Measurements from ENCODE around the gene WFDC2.
A peak's percentile ranks its signal among the peaks of the same experiment; 100 is the strongest.

Gene WFDC2

GRCh38 chr20:45469336-45470261 is at the start of gene WFDC2:
Gene WFDC2, plus strand, starts transcription at chr20:45469753. Its CDS starts 29 bp downstream, at chr20:45469782.
- DNase-seq: no peak

DNA sequence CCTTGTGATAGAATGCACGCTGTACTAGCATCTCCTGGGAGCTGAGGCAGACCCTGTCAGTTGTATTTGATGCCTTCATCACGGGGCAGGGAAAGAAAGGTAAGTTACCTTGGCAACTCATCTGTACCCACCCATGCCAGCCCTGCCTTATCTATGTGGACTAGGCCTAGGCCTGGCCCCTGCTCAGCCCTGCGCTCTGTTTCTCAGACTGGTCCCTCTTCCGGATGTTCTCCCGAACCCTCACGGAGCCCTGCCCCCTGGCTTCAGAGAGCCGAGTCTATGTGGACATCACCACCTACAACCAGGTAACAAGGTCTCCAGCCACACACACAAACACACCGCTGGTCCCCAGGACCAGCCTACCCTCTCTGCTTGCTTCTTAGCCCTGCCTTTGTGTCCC is 49.4 kb upstream of the WFDC2 start:
- no peak for DNase-seq

DNA sequence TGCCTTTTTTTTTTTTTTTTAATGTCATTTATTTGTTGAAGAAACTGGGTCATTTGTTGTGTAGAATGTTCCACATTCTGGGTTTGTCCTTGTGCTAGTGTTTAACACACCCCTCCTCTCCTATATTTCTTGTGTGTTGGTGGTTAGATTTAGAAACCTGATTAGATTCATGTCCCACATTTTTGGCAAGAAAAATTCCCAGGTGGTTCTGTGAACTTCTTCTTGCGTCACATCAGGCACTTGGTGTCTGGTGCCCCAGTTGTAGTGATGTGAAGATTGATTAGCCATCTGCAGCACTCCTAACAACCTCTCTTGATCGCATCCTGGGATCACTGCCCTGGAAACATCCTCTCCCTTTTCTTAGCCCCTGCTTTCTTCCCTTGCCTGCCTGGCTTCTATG is 45.9 kb upstream of the WFDC2 start:
- no peak for DNase-seq

- DNase-seq: no peak
These were observed 44.0 kb upstream of the WFDC2 start for GRCh38 chr20:45425561-45425960.

DNA sequence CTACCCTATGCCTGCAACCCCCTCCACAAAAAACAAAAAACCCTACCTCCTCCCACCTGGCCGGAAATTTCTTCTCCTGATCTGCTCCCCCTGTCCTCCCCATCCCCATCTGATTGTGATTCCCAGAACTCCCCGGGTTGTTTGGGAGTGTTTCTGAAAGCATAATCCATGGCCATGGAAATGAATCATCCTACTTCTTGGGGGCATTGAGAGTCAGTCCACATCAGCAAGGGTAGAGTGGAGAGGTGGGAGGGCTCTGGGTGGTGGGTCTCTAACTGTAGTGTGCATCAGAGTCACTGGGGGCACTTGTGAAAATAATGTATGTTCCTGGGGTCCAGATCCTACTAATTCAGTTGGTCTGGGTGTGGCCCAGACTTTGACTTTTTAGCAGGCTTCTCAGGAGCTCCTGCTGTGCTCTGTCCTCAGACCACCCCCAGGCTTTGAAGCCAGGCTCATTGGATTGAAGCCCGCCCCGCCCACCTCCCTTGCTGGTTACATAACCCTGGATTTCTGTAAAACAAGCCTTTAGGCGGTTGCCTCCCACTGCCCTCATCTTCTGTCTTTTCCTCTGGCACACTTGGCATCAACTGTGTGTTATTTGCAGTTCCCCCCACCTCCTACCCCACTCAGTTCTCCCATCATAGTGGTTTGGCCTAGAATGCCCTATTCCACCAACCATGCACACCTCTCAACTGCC is 43.1 kb upstream of the WFDC2 start:
- DNase-seq: no peak

GRCh38 chr20:45427236-45428149 is 42.1 kb upstream of the WFDC2 start:
- DNase-seq: no peak

- DNase-seq: no peak
These were observed 39.9 kb upstream of the WFDC2 start for GRCh38 chr20:45429618-45430017.

DNA sequence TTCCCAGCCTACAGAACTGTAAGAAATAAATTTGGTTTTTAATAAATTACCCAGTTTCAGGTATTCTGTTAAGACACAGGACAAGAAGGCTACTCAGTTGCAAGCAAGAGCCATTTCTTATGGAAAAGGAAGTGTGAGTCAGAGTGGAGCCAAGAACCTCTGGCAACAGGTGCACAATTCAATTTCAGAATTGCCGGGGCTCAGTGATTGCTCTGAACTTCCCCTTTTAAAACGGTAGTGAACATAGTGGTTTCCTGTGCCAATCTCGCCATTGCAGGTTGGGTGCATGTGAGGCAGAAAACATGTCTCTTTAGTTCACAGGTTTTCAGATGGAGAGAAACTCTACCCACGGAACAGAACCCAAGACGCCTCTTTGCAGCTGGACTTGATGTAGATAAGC is 37.3 kb upstream of the WFDC2 start:
- no peak for DNase-seq

GRCh38 chr20:45433316-45433715 is 36.2 kb upstream of the WFDC2 start:
- no peak for DNase-seq

- DNase-seq: no peak
These were observed 35.6 kb upstream of the WFDC2 start for GRCh38 chr20:45433976-45434375.

DNA sequence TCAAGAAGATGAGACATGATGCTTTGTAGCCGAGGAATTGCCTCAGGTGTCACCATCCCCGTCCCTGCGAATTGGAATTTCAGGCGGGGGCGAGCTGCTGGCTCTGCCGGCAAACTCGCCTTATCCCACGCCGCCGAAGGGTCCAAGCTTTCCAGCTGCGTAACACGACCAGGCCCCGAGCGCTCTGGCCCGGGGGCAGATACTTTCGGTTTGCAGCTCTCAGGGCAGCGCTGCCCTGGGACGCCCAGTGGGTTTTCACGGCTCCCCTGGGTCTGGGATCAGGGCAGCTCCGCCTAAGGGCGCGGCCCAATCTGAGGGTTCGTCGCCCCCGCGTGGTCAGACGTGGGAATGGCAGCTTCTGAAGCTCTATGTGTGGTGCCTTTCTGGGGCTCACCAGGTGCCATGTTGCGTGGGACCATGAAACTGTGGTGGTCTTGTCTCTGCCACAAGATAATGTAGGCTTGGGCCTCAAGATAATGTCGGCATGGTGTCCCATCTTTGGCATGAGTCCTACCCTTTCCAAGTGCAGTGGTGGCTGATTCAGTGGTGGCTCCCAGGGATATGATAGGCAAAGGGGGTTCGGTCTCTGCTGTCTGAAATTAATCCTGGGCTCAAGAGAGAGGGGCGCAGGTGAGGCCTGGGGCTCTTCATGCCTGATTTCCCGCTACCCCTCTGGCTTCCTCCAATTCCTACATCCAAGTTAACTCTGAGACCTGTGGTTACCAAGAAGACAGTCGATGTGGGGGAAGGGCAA is 32.6 kb upstream of the WFDC2 start:
- peak; percentile 91 to 92 for DNase-seq

DNA sequence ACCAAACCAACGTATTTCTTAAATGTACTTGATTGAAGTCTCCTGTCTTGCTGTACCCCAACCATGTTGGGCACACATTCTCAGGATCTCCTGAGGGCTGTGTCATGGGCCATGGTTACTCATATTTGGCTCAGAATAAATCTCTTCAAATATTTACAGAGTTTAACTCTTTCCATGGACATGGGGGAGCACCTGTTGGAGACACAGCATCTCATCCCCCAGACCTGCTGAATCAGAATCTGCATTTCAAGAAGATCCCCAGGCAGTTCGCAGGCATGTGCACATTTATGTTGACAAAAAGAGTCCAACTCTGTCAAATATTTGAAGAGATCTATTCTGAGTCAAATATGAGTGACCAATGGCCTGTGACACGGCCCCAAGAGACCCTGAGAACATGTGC is 29.1 kb upstream of the WFDC2 start:
- no peak for DNase-seq

GRCh38 chr20:45440891-45441685 is 28.5 kb upstream of the WFDC2 start:
- no peak for DNase-seq

DNA sequence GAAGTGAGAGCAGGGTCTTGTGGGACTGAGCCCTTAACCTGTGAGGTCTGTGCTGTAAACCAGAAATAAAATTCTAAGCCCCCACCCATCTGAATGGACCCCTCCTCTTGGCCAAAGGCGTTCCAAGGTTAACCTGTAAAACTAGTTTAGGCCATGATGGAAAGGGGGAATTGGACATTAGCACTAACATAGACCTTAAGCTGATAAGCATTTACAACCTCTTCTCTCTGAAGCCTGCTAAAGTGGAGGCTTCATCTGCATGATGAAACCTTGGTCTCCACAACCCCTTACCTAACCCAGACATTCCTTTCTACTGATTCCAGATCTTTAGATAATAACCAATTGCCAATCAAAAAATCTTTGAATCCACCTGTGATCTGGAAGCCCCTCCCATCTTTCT is 27.8 kb upstream of the WFDC2 start:
- no peak for DNase-seq

DNA sequence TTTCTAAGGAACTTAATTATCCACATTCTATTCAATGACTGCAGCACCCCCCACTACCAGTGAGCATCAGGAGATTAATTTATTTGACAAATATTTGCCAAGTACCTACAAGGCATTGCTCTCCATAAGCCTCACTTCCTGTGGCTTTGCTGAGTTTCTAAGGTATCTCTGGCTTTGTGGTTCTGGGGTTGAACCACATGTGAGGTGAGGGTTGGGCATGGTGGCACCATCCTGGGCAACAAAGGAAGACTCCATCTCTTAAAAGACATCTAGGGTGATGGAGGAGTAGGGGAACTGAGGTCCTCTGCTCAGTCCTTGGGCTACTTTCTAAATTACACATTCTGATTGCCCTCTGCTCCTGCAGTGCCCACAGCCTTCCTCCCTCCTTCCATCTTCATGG is 25.5 kb upstream of the WFDC2 start:
- DNase-seq: no peak

DNA sequence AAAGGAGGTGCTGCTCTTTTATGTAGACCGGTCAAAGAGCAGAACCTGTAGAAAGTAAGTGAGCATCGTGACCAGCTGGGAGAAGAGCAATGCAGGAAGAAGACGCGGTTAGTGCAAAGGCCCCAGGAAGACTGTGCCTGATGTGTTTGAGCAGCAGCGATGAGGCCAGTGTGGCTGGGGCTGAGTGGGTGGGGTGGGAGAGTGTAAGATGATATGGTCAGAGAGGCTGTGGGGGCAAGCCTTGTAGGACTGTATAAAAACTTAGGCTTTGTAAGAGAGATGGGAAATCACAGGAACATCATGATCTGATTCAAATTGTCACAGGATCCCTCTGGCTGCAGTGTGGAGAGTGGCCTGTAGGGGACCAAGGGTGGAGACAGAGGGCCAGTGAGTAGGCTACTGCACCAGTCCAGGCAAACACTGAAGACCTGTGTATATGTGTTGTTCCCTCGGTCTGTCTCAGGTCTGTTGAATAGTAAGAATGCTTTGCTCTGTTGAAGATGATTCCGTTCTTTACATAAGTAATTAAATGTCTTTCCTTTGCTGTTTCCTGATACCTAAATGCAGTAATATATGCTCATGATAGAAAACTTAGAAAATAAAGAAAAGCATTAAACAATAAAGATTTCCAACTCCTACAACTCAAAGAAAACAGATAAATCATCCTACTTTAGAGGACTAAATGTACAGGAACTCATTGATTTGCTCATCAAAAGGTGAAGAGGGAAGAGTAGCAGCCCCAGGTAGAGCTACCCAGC is 23.6 kb upstream of the WFDC2 start:
- peak; percentile 54 to 65 for DNase-seq

GRCh38 chr20:45448270-45448669 is 21.3 kb upstream of the WFDC2 start:
- DNase-seq: no peak

DNA sequence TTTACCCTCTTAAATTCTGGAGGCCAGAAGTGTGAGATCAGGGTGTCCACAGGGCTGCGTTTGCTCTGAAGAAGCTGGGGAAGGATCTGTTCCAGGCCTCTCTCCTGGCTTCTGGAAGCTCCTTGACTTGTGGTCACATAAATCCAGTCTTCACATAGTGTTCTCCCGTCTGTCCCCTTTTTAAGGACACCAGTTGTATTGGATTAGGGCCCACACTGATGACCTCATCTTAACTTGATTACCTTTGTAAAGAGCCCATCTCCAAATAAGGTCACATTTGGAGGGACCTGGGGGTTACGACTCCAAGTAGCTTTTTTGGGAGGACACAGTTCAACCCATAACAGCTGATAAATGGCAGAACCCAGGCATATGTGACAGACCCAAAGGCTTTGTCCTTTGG is 20.0 kb upstream of the WFDC2 start:
- DNase-seq: no peak

GRCh38 chr20:45450097-45450818 is 19.3 kb upstream of the WFDC2 start:
- DNase-seq: no peak

GRCh38 chr20:45452238-45452637 is 17.3 kb upstream of the WFDC2 start:
- no peak for DNase-seq

Measured in activated CD4-positive, alpha-beta T cell treated with anti-CD3 and anti-CD28 coated beads, Interleukin-2, amount 50 U/mL, for 48 hours (primary cell).